GM21717 (cell line): ENCODE data around the gene DUSP6.
A peak's percentile ranks its signal among the peaks of the same experiment; 100 is the strongest.

Experiments used
- ATAC-seq: cut with Tn5 transposase; IDR thresholded peaks from one replicate; pipeline ENCODE4 v1.9.1; 2021; ENCODE audit warnings: mild to moderate bottlenecking, moderate library complexity; ENCODE audit not compliant: unreplicated experiment

DUSP6 gene

GRCh38 chr12:89333564-89334252, 18.6 kb downstream of the DUSP6 start:
- peak; percentile 93 for ATAC-seq

- no peak for ATAC-seq
Measured at GRCh38 chr12:89328151-89329030, 23.9 kb downstream of the DUSP6 start.

- no peak for ATAC-seq
Measured at GRCh38 chr12:89327486-89328094, 24.7 kb downstream of the DUSP6 start.

- no peak for ATAC-seq
Measured at GRCh38 chr12:89326239-89327040, 25.9 kb downstream of the DUSP6 start.

GRCh38 chr12:89325495-89325894, 26.8 kb downstream of the DUSP6 start:
- ATAC-seq, result no peak

- ATAC-seq, result no peak
Measured at GRCh38 chr12:89324437-89324836, 27.9 kb downstream of the DUSP6 start.

GRCh38 chr12:89323568-89324218, 28.6 kb downstream of the DUSP6 start:
- no peak for ATAC-seq

GRCh38 chr12:89320735-89321134, 31.6 kb downstream of the DUSP6 start:
- ATAC-seq, result no peak

- no peak for ATAC-seq
Measured at GRCh38 chr12:89319606-89320005, 32.7 kb downstream of the DUSP6 start.

GRCh38 chr12:89319122-89319521, 33.2 kb downstream of the DUSP6 start:
- no peak for ATAC-seq

- no peak for ATAC-seq
Measured at GRCh38 chr12:89316705-89317139, 35.6 kb downstream of the DUSP6 start.

GRCh38 chr12:89314060-89314761, 38.1 kb downstream of the DUSP6 start:
- no peak for ATAC-seq

GRCh38 chr12:89311703-89312293, 40.5 kb downstream of the DUSP6 start:
- no peak for ATAC-seq

- no peak for ATAC-seq
Measured at GRCh38 chr12:89309815-89310214, 42.5 kb downstream of the DUSP6 start.

- no peak for ATAC-seq
Measured at GRCh38 chr12:89309440-89309802, 42.9 kb downstream of the DUSP6 start.

GRCh38 chr12:89307474-89308253, 44.6 kb downstream of the DUSP6 start:
- no peak for ATAC-seq

- ATAC-seq, result no peak
Measured at GRCh38 chr12:89306827-89307473, 45.4 kb downstream of the DUSP6 start.

GRCh38 chr12:89305373-89305772, 46.9 kb downstream of the DUSP6 start:
- no peak for ATAC-seq
